Endodermal cell (in vitro differentiated cells): ENCODE data around the gene RNF212. TPM values are rescaled to one million over a fixed set of nuclear protein-coding genes. Genes with fewer than 3 reads are reported as not detected.

ENCODE experiments used
- DNase-seq: peaks from one replicate; pipeline ENCODE4 v3.0.0-alpha.2; 2017
- H3K27ac ChIP-seq: 2 replicates; pipeline ENCODE4 v1.5.1; 2013; ENCODE audit warnings: mild to moderate bottlenecking, low read depth, low read length, moderate library complexity
- H3K27me3 ChIP-seq: 2 replicates; pipeline ENCODE4 v1.6.1; 2013; ENCODE audit warnings: mild to moderate bottlenecking, low read length, moderate library complexity; ENCODE audit not compliant: insufficient read depth, control insufficient read depth, poor library complexity, severe bottlenecking
- H3K36me3 ChIP-seq: 2 replicates; pipeline ENCODE4 v1.7.0; 2013; ENCODE audit warnings: mild to moderate bottlenecking, low read length, moderate library complexity; ENCODE audit not compliant: control insufficient read depth, insufficient read depth
- H3K4me1 ChIP-seq: one replicate; pipeline ENCODE4 v1.7.0; 2013; ENCODE audit warnings: low read length; ENCODE audit not compliant: control insufficient read depth, insufficient read depth
- H3K4me3 ChIP-seq: 2 replicates; pipeline ENCODE4 v1.5.1; 2013; ENCODE audit warnings: mild to moderate bottlenecking, low read length, moderate library complexity
- H3K9ac ChIP-seq: 2 replicates; pipeline ENCODE4 v1.6.1; 2013; ENCODE audit warnings: mild to moderate bottlenecking, low read length, moderate library complexity; ENCODE audit not compliant: poor library complexity, severe bottlenecking; ENCODE audit errors: extremely low read depth
- H3K9me3 ChIP-seq: 2 replicates; pipeline ENCODE4 v1.6.1; 2013; ENCODE audit warnings: mild to moderate bottlenecking, low read length, moderate library complexity; ENCODE audit not compliant: control insufficient read depth
- H3K27ac Mint-ChIP-seq: 2 replicates; pipeline ENCODE4 v1.8.0; 2020; ENCODE audit warnings: mixed read lengths
- H3K27me3 Mint-ChIP-seq: 2 replicates; pipeline ENCODE4 v1.8.0; 2021; ENCODE audit warnings: mild to moderate bottlenecking, mixed read lengths; ENCODE audit not compliant: insufficient read depth
- H3K36me3 Mint-ChIP-seq: 2 replicates; pipeline ENCODE4 v1.8.0; 2020; ENCODE audit warnings: low read depth, mixed read lengths
- H3K4me1 Mint-ChIP-seq: 2 replicates; pipeline ENCODE4 v1.8.0; 2020; ENCODE audit warnings: mixed read lengths
- H3K4me3 Mint-ChIP-seq: 2 replicates; pipeline ENCODE4 v1.8.0; 2020; ENCODE audit warnings: mild to moderate bottlenecking, moderate library complexity, mixed read lengths
- H3K9me3 Mint-ChIP-seq: 2 replicates; pipeline ENCODE4 v1.8.0; 2020; ENCODE audit warnings: mild to moderate bottlenecking, mixed read lengths
- CTCF ChIP-seq: fragments of 200-600 bp; sonication (generic); conservative IDR thresholded peaks from 2 replicates; pipeline ENCODE4 v1.5.0; 2021; ENCODE audit warnings: antibody characterized with exemption, mild to moderate bottlenecking
- WGBS, 2 experiments: methylation state at CpG; one replicate each; pipeline versions ENCODE4 v1.1.5 to v1.1.7; 2013; ENCODE audit warnings: missing lambda C conversion rate in 2 of 2, mixed read lengths in 1 of 2; ENCODE audit not compliant: insufficient coverage in 1 of 2, insufficient read length in 1 of 2; 5-methylcytosine and 5-hydroxymethylcytosine counted together
- total RNA-seq, 2 donors: library from RNA; stranded (reverse); fragmentation: NEBNext Ultra II Directional in 1 of 2; extraction: Animal tissue kit (Norgen Biotek cat#: 25700) in 1 of 2; gene quantifications; 2 replicates in 1 of 2; 3 replicates in 1 of 2; pipeline ENCODE4 v1.2.1, GENCODE V29; 2021

The RNF212 gene
- total RNA-seq, 2 donors from 2014 or later, result 3.4 to 5.6 TPM

GRCh38 chr4:1062419-1062818, 50.9 kb downstream of the RNF212 start:
- DNase-seq, result no peak
- Mint-ChIP-seq H3K36me3 (no peaks in the 10 kb centered on the region), H3K27ac (no peak overlapping the region), H3K4me1 (no peaks in the 10 kb centered on the region), H3K4me3 (no peak overlapping the region), H3K27me3 (peaks cover 71% of the 10 kb centered on the region), H3K9me3 (no peaks in the 10 kb centered on the region)
- Histone ChIP-seq H3K36me3 (no peaks in the 10 kb centered on the region), H3K9ac (no peak overlapping the region), H3K27ac (no peak overlapping the region), H3K4me3 (no peak overlapping the region), H3K27me3 (peaks cover 79% of the 10 kb centered on the region), H3K9me3 (no peaks in the 10 kb centered on the region), H3K4me1 (no peaks in the 10 kb centered on the region)
- WGBS, 2 experiments, result 81 to 83% methylated on average over 4 to 7 of the region's 7 CpGs
- no peak for TF ChIP-seq CTCF

- no peak for TF ChIP-seq CTCF
- no peak overlapping the region for H3K27ac ChIP-seq
- no peaks in the 10 kb centered on the region for H3K9me3 Mint-ChIP-seq
- no peak overlapping the region for H3K27ac Mint-ChIP-seq
- H3K36me3 ChIP-seq, result no peaks in the 10 kb centered on the region
- no peak overlapping the region for H3K9ac ChIP-seq
- H3K27me3 Mint-ChIP-seq, result peaks cover 71% of the 10 kb centered on the region
- WGBS, 2 experiments, result 89 to 96% methylated on average over 6 of the region's 6 CpGs
- H3K4me1 Mint-ChIP-seq, result no peaks in the 10 kb centered on the region
- H3K4me3 ChIP-seq, result no peak overlapping the region
- no peak for DNase-seq
- H3K36me3 Mint-ChIP-seq, result no peaks in the 10 kb centered on the region
- H3K4me1 ChIP-seq, result no peaks in the 10 kb centered on the region
- H3K9me3 ChIP-seq, result no peaks in the 10 kb centered on the region
- no peak overlapping the region for H3K4me3 Mint-ChIP-seq
- H3K27me3 ChIP-seq, result peaks cover 84% of the 10 kb centered on the region
These were observed 51.6 kb downstream of the RNF212 start for GRCh38 chr4:1061760-1062159.

GRCh38 chr4:1061056-1061700, 52.2 kb downstream of the RNF212 start:
- no peaks in the 10 kb centered on the region for H3K36me3 ChIP-seq
- DNase-seq, result peak; percentile 20
- H3K27me3 ChIP-seq, result peaks cover 84% of the 10 kb centered on the region
- H3K27ac Mint-ChIP-seq, result no peak overlapping the region
- H3K27me3 Mint-ChIP-seq, result peaks cover 72% of the 10 kb centered on the region
- no peaks in the 10 kb centered on the region for H3K4me1 ChIP-seq
- H3K9me3 Mint-ChIP-seq, result no peaks in the 10 kb centered on the region
- H3K4me3 Mint-ChIP-seq, result no peak overlapping the region
- no peak overlapping the region for H3K27ac ChIP-seq
- no peaks in the 10 kb centered on the region for H3K9me3 ChIP-seq
- no peak overlapping the region for H3K9ac ChIP-seq
- TF ChIP-seq CTCF, result no peak
- WGBS, 2 experiments, result 88 to 91% methylated on average over 11 to 14 of the region's 14 CpGs
- H3K4me1 Mint-ChIP-seq, result no peaks in the 10 kb centered on the region
- H3K36me3 Mint-ChIP-seq, result no peaks in the 10 kb centered on the region
- H3K4me3 ChIP-seq, result no peak overlapping the region
